Gastrocnemius medialis (tissue), 4 donors: ENCODE results near the gene PEX5L.

Source experiments
- POLR2A ChIP-seq, 2 donors: fragments of 450-650 bp; IDR thresholded peaks; one replicate each; pipeline ENCODE4 v1.6.1; 2017; ENCODE audit warnings: antibody characterized with exemption in 2 of 2, mild to moderate bottlenecking in 2 of 2, moderate library complexity in 2 of 2
- TF ChIP-seq, protein P1 (sequence below), 5 experiments: fragments of 450-650 bp in 3 of 5; fragments of 200-600 bp in 2 of 5; sonication (generic) in 2 of 5; IDR thresholded peaks in 4 of 5; conservative IDR thresholded peaks in 1 of 5; 1 replicate in 4 of 5; 2 replicates in 1 of 5; pipeline ENCODE4 v1.5.1; 2016 to 2019; ENCODE audit warnings: antibody characterized with exemption in 5 of 5, mild to moderate bottlenecking in 3 of 5, moderate library complexity in 3 of 5

- TF ChIP-seq, protein P1, sequence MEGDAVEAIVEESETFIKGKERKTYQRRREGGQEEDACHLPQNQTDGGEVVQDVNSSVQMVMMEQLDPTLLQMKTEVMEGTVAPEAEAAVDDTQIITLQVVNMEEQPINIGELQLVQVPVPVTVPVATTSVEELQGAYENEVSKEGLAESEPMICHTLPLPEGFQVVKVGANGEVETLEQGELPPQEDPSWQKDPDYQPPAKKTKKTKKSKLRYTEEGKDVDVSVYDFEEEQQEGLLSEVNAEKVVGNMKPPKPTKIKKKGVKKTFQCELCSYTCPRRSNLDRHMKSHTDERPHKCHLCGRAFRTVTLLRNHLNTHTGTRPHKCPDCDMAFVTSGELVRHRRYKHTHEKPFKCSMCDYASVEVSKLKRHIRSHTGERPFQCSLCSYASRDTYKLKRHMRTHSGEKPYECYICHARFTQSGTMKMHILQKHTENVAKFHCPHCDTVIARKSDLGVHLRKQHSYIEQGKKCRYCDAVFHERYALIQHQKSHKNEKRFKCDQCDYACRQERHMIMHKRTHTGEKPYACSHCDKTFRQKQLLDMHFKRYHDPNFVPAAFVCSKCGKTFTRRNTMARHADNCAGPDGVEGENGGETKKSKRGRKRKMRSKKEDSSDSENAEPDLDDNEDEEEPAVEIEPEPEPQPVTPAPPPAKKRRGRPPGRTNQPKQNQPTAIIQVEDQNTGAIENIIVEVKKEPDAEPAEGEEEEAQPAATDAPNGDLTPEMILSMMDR (IDR thresholded peaks at IDR 0.05 in 4 of 5, conservative IDR thresholded peaks at IDR 0.05 in 1 of 5): no peak
- TF ChIP-seq POLR2A (IDR thresholded peaks at IDR 0.05): no peak
Measured at GRCh38 chr3:179826247-179826637, 210.5 kb downstream of the PEX5L start.
